ENCODE measurements around the gene PLS3. TPM values are rescaled to one million over a fixed set of nuclear protein-coding genes. Genes with fewer than 3 reads are reported as not detected.

PLS3 gene
- total and polyA plus RNA-seq, 2 of the 13 experiments (the other 11 are each of a cell fraction or from before 2014, with no cell fraction given): 55.7 to 99.9 TPM

DNA sequence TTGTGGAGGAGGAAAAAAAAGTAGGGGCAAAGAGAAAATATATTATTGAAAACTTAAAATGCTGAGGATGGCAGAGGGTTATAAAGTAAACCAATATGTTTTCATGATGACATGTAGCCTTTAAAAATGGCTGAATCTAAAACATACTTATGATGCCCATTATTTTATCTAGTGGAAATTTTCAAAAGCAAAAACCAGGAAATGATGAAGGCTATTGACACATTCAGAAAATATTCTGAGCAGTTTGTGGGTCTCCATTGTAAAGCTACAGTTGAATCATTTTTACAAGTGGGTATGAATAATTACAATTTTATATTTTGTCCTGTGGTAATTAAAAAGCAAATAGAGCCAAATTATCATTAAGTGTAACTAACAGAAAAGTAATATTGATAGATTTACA, 10.7 kb downstream of the PLS3 start (continued):
- no peak for TF ChIP-seq TBX2 (CRISPR knock-in tag; IDR thresholded peaks at IDR 0.05; ENCODE audit: borderline replicate concordance)

GRCh38 chrX:115573185-115573584, 12.2 kb downstream of the PLS3 start:
- TF ChIP-seq ZNF354B (CRISPR knock-in tag; IDR thresholded peaks at IDR 0.05) (no peak), ZZZ3 (CRISPR knock-in tag; IDR thresholded peaks at IDR 0.05; ENCODE audit: borderline replicate concordance) (no peak), ZNF589 (CRISPR knock-in tag; conservative IDR thresholded peaks at IDR 0.05) (no peak), GATAD2A (CRISPR knock-in tag; IDR thresholded peaks at IDR 0.05) (no peak), ZNF317 (CRISPR knock-in tag; IDR thresholded peaks at IDR 0.05) (no peak)
- no peak overlapping the region for H3K4me2 ChIP-seq (ENCODE audit: low read depth, low read length)
- peaks cover 13% of the 10 kb centered on the region for H3K79me2 ChIP-seq (ENCODE audit: insufficient read depth, low read length)
- no TSS peak for BruUV-seq (replicated peaks)
- no peaks in the 10 kb centered on the region for H3K27me3 ChIP-seq (ENCODE audit: control insufficient read depth in 1 of 2, insufficient read depth in 2 of 2, low read length in 2 of 2)
- no peak overlapping the region for H3K4me3 ChIP-seq (replicated peaks in 1 of 3; ENCODE audit: insufficient read depth in 1 of 3, low read depth in 2 of 3, low read length in 3 of 3)
- DNase-seq (ENCODE audit: low spot score): no peak
- WGBS (ENCODE audit: low lambda C conversion rate): 95% methylated on average over 2 of the region's 2 CpGs
- no peak for ATAC-seq
- no peaks in the 10 kb centered on the region for H3K36me3 ChIP-seq (replicated peaks in 1 of 2; ENCODE audit: control insufficient read depth in 1 of 2, insufficient read depth in 2 of 2, low read length in 2 of 2)
- FAIRE-seq: no peak
- ChIA-PET POLR2A (no interaction called here), CTCF (ENCODE audit: low intra/inter-chr PET ratio, low total read pairs) (no interaction called here)
- H3K9me3 ChIP-seq (ENCODE audit: low read length): no peaks in the 10 kb centered on the region
- H2AFZ ChIP-seq (ENCODE audit: low read length): no peak overlapping the region
- no peak overlapping the region for H3K9ac ChIP-seq (ENCODE audit: insufficient read depth, low read depth, low read length)
- intact Hi-C loops (cut with micrococcal nuclease; ENCODE audit: unreplicated experiment) (no loop called here), in situ Hi-C loops (cut with HindIII; ENCODE audit: extremely low pct_ligation_motif_present, low pct_unique_long_range_greater_than_20kb) (no loop called here)
- H4K20me1 ChIP-seq (ENCODE audit: insufficient read depth, low read length): no peaks in the 10 kb centered on the region
- no peak overlapping the region for H3K27ac ChIP-seq (ENCODE audit: extremely low read length, insufficient read depth, low read length)
- H3K4me1 ChIP-seq (ENCODE audit: insufficient read depth, low read length): no peaks in the 10 kb centered on the region

- BruUV-seq (replicated peaks): no TSS peak
- H4K20me1 ChIP-seq (ENCODE audit: insufficient read depth, low read length): no peaks in the 10 kb centered on the region
- CTCF ChIA-PET (ENCODE audit: low intra/inter-chr PET ratio, low total read pairs): no interaction called here
- intact Hi-C loops (cut with micrococcal nuclease; ENCODE audit: unreplicated experiment) (no loop called here), in situ Hi-C loops (cut with HindIII; ENCODE audit: extremely low pct_ligation_motif_present, low pct_unique_long_range_greater_than_20kb) (no loop called here)
- H3K4me3 ChIP-seq (replicated peaks in 1 of 3; ENCODE audit: insufficient read depth in 1 of 3, low read depth in 2 of 3, low read length in 3 of 3): no peak overlapping the region
- 92% methylated on average over 5 of the region's 5 CpGs for WGBS (ENCODE audit: low lambda C conversion rate)
- no peaks in the 10 kb centered on the region for H3K27me3 ChIP-seq (ENCODE audit: control insufficient read depth in 1 of 2, insufficient read depth in 2 of 2, low read length in 2 of 2)
- POLR2A ChIA-PET: no interaction called here
- ATAC-seq (no peak), FAIRE-seq (no peak), DNase-seq (ENCODE audit: low spot score) (no peak)
- H3K79me2 ChIP-seq (ENCODE audit: insufficient read depth, low read length): peaks cover 20% of the 10 kb centered on the region
- H3K4me1 ChIP-seq (ENCODE audit: insufficient read depth, low read length): no peaks in the 10 kb centered on the region
- 0 out of 5 replicates have a peak, but pooled peaks cover 0 to 4% of the 10 kb centered on the region in 2 experiments for H3K36me3 ChIP-seq (replicated peaks in 1 of 2; ENCODE audit: control insufficient read depth in 1 of 2, insufficient read depth in 2 of 2, low read length in 2 of 2)
- H3K4me2 ChIP-seq (ENCODE audit: low read depth, low read length): no peak overlapping the region
- no peak overlapping the region for H2AFZ ChIP-seq (ENCODE audit: low read length)
- H3K27ac ChIP-seq (ENCODE audit: extremely low read length, insufficient read depth, low read length): no peak overlapping the region
- no peak overlapping the region for H3K9ac ChIP-seq (ENCODE audit: insufficient read depth, low read depth, low read length)
- H3K9me3 ChIP-seq (ENCODE audit: low read length): no peaks in the 10 kb centered on the region
- TF ChIP-seq MTF1 (CRISPR knock-in tag; IDR thresholded peaks at IDR 0.05) (no peak), POLR2A (IDR thresholded peaks at IDR 0.05; ENCODE audit: insufficient read depth in 1 of 2, low read depth in 2 of 2, low read length in 2 of 2) (no peak), ZNF800 (CRISPR knock-in tag; IDR thresholded peaks at IDR 0.05) (no peak), E2F1 (CRISPR knock-in tag; IDR thresholded peaks at IDR 0.05) (no peak), SOX6 (IDR thresholded peaks at IDR 0.05) (no peak), SOX6 (CRISPR knock-in tag; IDR thresholded peaks at IDR 0.05) (no peak), DNMT3B (CRISPR knock-in tag; conservative IDR thresholded peaks at IDR 0.05) (no peak)
- TF ChIP-seq, protein P1, sequence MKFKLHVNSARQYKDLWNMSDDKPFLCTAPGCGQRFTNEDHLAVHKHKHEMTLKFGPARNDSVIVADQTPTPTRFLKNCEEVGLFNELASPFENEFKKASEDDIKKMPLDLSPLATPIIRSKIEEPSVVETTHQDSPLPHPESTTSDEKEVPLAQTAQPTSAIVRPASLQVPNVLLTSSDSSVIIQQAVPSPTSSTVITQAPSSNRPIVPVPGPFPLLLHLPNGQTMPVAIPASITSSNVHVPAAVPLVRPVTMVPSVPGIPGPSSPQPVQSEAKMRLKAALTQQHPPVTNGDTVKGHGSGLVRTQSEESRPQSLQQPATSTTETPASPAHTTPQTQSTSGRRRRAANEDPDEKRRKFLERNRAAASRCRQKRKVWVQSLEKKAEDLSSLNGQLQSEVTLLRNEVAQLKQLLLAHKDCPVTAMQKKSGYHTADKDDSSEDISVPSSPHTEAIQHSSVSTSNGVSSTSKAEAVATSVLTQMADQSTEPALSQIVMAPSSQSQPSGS (CRISPR knock-in tag; IDR thresholded peaks at IDR 0.05): no peak
These were observed 15.7 kb downstream of the PLS3 start for GRCh38 chrX:115576676-115577075.
